ENCODE results near the gene TEX44. TPM values are rescaled to one million over a fixed set of nuclear protein-coding genes. Genes with fewer than 3 reads are reported as not detected.

The TEX44 gene
- total RNA-seq, 1 donor from 2014 or later: not detected

DNA sequence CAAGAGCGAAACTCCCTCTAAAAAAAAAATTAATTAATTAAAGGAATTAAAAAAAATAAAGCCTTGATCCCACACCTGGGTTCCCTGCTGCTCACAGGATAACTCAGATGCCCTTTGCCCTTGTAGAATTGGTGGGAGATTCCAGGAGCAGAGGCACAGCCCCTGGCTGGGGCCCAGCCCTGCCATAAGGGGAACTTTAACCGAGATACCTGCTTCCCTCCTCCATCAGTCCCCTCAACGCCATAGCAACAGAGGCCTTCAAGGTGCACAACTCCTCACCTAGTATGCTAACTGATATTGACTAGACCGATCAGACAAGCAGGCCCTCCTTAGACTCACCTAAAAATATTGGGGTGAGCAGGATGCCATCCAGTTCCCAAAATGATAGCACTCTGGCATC lies 23.6 kb downstream of the TEX44 start:
- peaks cover 55% of the 10 kb centered on the region for H3K4me1 Mint-ChIP-seq
- H3K27ac Mint-ChIP-seq (ENCODE audit: unreplicated experiment): no peak overlapping the region
- peak overlapping the region; percentile 59 for H3K4me3 Mint-ChIP-seq
- no peaks in the 10 kb centered on the region for H3K36me3 Mint-ChIP-seq (ENCODE audit: low read depth)
- DNase-seq (ENCODE audit: low read depth, low spot score): no peak
- no peaks in the 10 kb centered on the region for H3K27me3 Mint-ChIP-seq (ENCODE audit: low read depth)
- no peak for TF ChIP-seq CTCF (conservative IDR thresholded peaks at IDR 0.05)
- H3K9me3 Mint-ChIP-seq: no peaks in the 10 kb centered on the region

DNA sequence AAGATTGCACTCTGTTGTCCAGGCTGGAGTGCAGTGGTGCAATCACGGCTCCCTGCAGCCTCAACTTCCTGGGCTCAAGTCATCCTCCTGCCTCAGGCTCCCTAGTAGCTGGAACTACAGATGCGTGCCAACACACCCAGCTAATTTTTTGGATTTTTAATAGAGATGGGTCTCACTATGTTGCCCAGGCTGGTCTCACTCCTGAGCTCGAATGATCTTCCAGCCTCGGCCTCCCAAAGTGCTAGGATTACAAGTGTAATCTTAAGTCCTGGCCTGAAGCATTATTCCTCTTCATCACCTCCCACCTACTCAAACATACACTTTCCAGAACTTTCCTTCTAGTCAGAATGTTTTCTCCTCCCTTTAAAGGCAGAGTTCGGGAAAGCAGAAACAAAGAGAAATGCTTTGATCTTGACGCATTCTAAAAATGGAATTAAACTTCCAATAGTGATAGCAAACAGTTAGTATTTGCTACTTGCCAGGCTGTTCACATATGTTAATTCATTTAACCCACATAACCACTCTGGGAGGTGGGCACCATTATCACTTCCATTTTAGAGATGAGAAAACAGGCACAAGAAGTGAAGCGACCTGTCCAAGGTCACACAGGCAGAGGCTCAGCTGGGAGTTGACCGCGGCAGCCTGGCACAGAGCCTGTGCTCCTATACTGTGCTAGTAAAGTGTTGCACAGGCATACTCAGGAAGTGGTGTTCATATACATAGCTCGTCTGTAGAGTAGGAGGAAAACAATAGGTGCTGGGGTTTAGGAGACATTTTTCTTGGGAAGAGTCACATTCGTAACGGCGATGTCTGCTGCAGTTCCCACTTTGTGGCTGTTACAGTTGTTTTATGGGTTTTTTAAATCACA lies 24.6 kb downstream of the TEX44 start:
- no peaks in the 10 kb centered on the region for H3K36me3 Mint-ChIP-seq (ENCODE audit: low read depth)

DNA sequence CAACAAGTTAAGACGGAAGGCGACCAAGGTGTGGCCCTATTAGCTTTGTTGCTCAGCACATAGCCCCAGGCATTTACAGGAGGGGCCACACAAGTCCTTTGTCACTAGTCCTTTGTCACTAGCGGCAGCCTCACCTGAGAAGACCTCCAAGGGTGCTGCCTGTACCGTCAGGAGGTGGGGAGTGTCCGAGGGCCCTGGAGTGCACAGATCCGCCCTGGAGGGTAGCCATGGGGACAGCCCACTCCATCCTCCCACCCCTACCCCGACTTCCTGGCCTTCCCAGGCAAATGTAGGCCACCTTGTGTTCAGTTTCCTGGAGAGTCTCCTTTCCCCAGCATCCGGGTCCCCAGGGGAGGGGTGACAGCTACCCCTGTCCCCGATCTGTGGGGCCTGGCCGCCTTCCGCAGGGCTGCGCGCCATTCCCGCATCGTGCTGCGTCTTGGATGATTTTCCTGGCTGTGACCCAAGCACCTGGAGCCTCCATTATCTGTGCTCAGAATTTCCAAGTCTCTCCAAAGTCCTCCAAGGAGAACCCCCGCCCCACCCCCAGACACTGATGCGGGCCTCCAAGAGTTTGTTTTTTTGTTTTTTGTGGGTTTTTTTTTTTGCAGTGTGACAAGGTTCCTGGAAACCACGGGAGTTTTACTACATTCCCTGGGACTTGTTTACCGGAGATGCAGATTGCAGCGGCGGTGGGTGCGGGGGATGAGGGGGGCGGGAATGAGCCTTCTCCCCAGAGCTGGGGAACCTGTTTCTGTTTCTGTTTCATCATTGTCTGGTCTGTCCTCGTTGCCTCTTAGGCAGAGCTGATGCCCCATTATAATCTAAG lies 28.6 kb downstream of the TEX44 start:
- DNase-seq (ENCODE audit: low read depth, low spot score): no peak
- no peak for TF ChIP-seq CTCF (conservative IDR thresholded peaks at IDR 0.05)
- Mint-ChIP-seq H3K9me3 (no peaks in the 10 kb centered on the region), H3K4me3 (no peak overlapping the region), H3K27me3 (ENCODE audit: low read depth) (peaks cover 2% of the 10 kb centered on the region), H3K27ac (ENCODE audit: unreplicated experiment) (no peak overlapping the region), H3K4me1 (peaks cover 23% of the 10 kb centered on the region), H3K36me3 (ENCODE audit: low read depth) (no peaks in the 10 kb centered on the region)

More for the DNA sequence above, 24.6 kb downstream of the TEX44 start:
- no peak for TF ChIP-seq CTCF (conservative IDR thresholded peaks at IDR 0.05)
- DNase-seq (ENCODE audit: low read depth, low spot score): no peak
- H3K27ac Mint-ChIP-seq (ENCODE audit: unreplicated experiment): no peak overlapping the region
- H3K4me1 Mint-ChIP-seq: peaks cover 51% of the 10 kb centered on the region
- H3K4me3 Mint-ChIP-seq: peak overlapping the region; percentile 59
- H3K9me3 Mint-ChIP-seq: no peaks in the 10 kb centered on the region
- peaks cover 2% of the 10 kb centered on the region for H3K27me3 Mint-ChIP-seq (ENCODE audit: low read depth)

DNA sequence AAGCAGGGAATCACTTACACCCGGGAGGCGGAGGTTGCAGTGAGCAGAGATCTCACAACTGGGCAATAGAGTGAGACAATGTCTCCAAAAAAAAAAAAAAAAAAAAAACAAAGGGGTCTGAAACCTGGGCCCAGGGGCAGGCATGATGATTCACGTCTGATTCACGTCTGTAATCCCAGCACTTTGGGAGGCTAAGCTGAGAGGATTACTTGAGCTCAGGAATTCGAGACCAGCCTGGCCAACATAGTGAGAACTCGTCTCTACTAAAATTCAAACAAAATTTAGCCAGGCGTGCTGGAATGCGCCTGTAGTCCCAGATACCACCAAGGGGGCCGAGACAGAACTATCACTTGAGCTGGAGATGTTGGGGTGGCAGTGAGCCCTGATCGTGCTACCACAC lies 30.3 kb downstream of the TEX44 start:
- Mint-ChIP-seq H3K27me3 (ENCODE audit: low read depth) (peaks cover 2% of the 10 kb centered on the region), H3K36me3 (ENCODE audit: low read depth) (no peaks in the 10 kb centered on the region), H3K9me3 (no peaks in the 10 kb centered on the region), H3K27ac (ENCODE audit: unreplicated experiment) (no peak overlapping the region), H3K4me1 (peaks cover 20% of the 10 kb centered on the region), H3K4me3 (no peak overlapping the region)
- no peak for TF ChIP-seq CTCF (conservative IDR thresholded peaks at IDR 0.05)
- DNase-seq (ENCODE audit: low read depth, low spot score): no peak

DNA sequence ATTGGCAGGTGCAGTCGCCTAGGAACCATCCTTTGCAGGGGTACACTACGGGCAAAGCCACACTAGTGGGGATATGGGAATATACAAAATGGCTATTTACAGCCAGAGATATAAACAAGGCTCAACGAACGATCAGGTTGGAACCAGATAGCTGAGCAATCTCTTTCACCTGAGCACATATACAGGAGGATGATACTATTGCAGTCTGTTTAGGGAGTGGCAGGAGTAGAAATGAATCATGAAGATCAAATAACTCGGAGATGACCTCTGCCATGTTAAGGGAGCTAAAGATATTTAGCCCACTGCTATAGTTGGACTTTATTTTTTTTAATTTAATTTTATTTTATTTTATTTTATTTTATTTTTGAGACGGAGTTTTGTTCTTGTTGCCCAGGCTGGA lies 33.8 kb downstream of the TEX44 start:
- H3K4me3 Mint-ChIP-seq: no peak overlapping the region
- peaks cover 13% of the 10 kb centered on the region for H3K4me1 Mint-ChIP-seq
- peaks cover 2% of the 10 kb centered on the region for H3K27me3 Mint-ChIP-seq (ENCODE audit: low read depth)
- TF ChIP-seq CTCF (conservative IDR thresholded peaks at IDR 0.05): no peak
- DNase-seq (ENCODE audit: low read depth, low spot score): no peak
- H3K36me3 Mint-ChIP-seq (ENCODE audit: low read depth): no peaks in the 10 kb centered on the region
- no peak overlapping the region for H3K27ac Mint-ChIP-seq (ENCODE audit: unreplicated experiment)
- H3K9me3 Mint-ChIP-seq: no peaks in the 10 kb centered on the region
